NOMO-1 (cell line): ENCODE results near the gene RABEP2.
"Not testable (repeated sequence)": the region's sequence is repeated elsewhere in the genome, so short reads cannot be mapped to it uniquely, and the experiment has no call there.

Source experiments
- DNase-seq, 2 experiments: peaks; one replicate each; lab custom pipeline; 2025; ENCODE audit not compliant: unreplicated experiment in 2 of 2; lab: John Stamatoyannopoulos, UW

The RABEP2 gene

GRCh38 chr16:28904363-28904762, 20.7 kb downstream of the RABEP2 start:
- DNase-seq, result no peak

- no peak for DNase-seq
These were observed 21.5 kb downstream of the RABEP2 start for GRCh38 chr16:28903344-28904042.

- no peak for DNase-seq
These were observed 22.1 kb downstream of the RABEP2 start for GRCh38 chr16:28902909-28903308.

- no peak for DNase-seq
These were observed 23.2 kb downstream of the RABEP2 start for GRCh38 chr16:28901862-28902261.

- DNase-seq, result no peak
These were observed 24.4 kb downstream of the RABEP2 start for GRCh38 chr16:28900601-28901000.

- no peak for DNase-seq
These were observed 25.0 kb downstream of the RABEP2 start for GRCh38 chr16:28899882-28900590.

GRCh38 chr16:28898942-28899341, 26.1 kb downstream of the RABEP2 start:
- DNase-seq, result no peak

- no peak for DNase-seq
These were observed 26.8 kb downstream of the RABEP2 start for GRCh38 chr16:28898266-28898665.

- DNase-seq, result no peak
These were observed 27.2 kb downstream of the RABEP2 start for GRCh38 chr16:28897826-28898225.

- no peak for DNase-seq
These were observed 29.4 kb downstream of the RABEP2 start for GRCh38 chr16:28895609-28896008.

GRCh38 chr16:28893291-28893690, 31.7 kb downstream of the RABEP2 start:
- no peak for DNase-seq

- no peak for DNase-seq
These were observed 32.8 kb downstream of the RABEP2 start for GRCh38 chr16:28891964-28892890.

GRCh38 chr16:28890355-28890754, 34.7 kb downstream of the RABEP2 start:
- DNase-seq, result not testable (repeated sequence)

GRCh38 chr16:28886945-28887344, 38.1 kb downstream of the RABEP2 start:
- no peak for DNase-seq

- DNase-seq, result no peak
These were observed 41.0 kb downstream of the RABEP2 start for GRCh38 chr16:28884045-28884444.

- no peak for DNase-seq
These were observed 41.6 kb downstream of the RABEP2 start for GRCh38 chr16:28883221-28883996.

GRCh38 chr16:28882551-28883160, 42.4 kb downstream of the RABEP2 start:
- DNase-seq, result no peak

- DNase-seq, result not testable (repeated sequence)
These were observed 43.5 kb downstream of the RABEP2 start for GRCh38 chr16:28881565-28881964.

- no peak for DNase-seq
These were observed 44.1 kb downstream of the RABEP2 start for GRCh38 chr16:28880955-28881354.

- DNase-seq, result no peak
These were observed 44.5 kb downstream of the RABEP2 start for GRCh38 chr16:28880589-28880915.
